Measurements from ENCODE around the gene TICRR. TPM values are rescaled to one million over a fixed set of nuclear protein-coding genes. Genes with fewer than 3 reads are reported as not detected.
A peak's percentile ranks its signal among the peaks of the same experiment; 100 is the strongest.

The TICRR gene
- total RNA-seq, 1 experiment from 2014 or later: 37.4 TPM

- Mint-ChIP-seq H3K4me3 (peak overlapping the region; percentile 63), H3K27me3 (ENCODE audit: low read depth) (peaks cover 20% of the 10 kb centered on the region), H3K36me3 (no peaks in the 10 kb centered on the region), H3K4me1 (peaks cover 14% of the 10 kb centered on the region), H3K27ac (no peak overlapping the region), H3K9me3 (no peaks in the 10 kb centered on the region)
- POLR2A ChIA-PET: no interaction called here
- TF ChIP-seq ZMAT4 (CRISPR knock-in tag; IDR thresholded peaks at IDR 0.05) (no peak), GTF2I (CRISPR knock-in tag; conservative IDR thresholded peaks at IDR 0.05) (no peak), ZNF138 (CRISPR knock-in tag; conservative IDR thresholded peaks at IDR 0.05) (no peak), SOX15 (CRISPR knock-in tag; IDR thresholded peaks at IDR 0.05) (no peak)
- CTCF ChIA-PET: interaction anchor here (1.0 to 5.0 kb wide), 5 partner anchors 7 to 209 kb away, joined by 3 to 33 read pairs (median 5); no protein-coding TSS in a partner anchor
- DNase-seq (ENCODE audit: low spot score) (peak; percentile 56), ATAC-seq (peak; percentile 76)
Measured at GRCh38 chr15:89665449-89666181, 90.3 kb downstream of the TICRR start.

GRCh38 chr15:89666184-89666857 is 91.1 kb downstream of the TICRR start:
- ChIA-PET POLR2A (no interaction called here), CTCF (interaction anchor here (1.0 to 2.0 kb wide), 4 partner anchors 19 to 208 kb away, joined by 3 to 17 read pairs (median 4); no protein-coding TSS in a partner anchor)
- H3K4me1 Mint-ChIP-seq: peaks cover 14% of the 10 kb centered on the region
- TF ChIP-seq TEAD4 (CRISPR knock-in tag; IDR thresholded peaks at IDR 0.05): no peak
- TF ChIP-seq ZNF396 (CRISPR knock-in tag; IDR thresholded peaks at IDR 0.05; ENCODE audit: borderline replicate concordance): no peak
- no peak for TF ChIP-seq SMAD4 (CRISPR knock-in tag; IDR thresholded peaks at IDR 0.05)
- TF ChIP-seq GRHL2 (CRISPR knock-in tag; IDR thresholded peaks at IDR 0.05; ENCODE audit: insufficient replicate concordance, severe bottlenecking): no peak
- no peak for TF ChIP-seq ESRRA (CRISPR knock-in tag; IDR thresholded peaks at IDR 0.05; ENCODE audit: borderline replicate concordance)
- no peak for TF ChIP-seq RORB (CRISPR knock-in tag; IDR thresholded peaks at IDR 0.05)
- no peak for TF ChIP-seq EMX1 (CRISPR knock-in tag; IDR thresholded peaks at IDR 0.05)
- TF ChIP-seq ZNF425 (CRISPR knock-in tag; conservative IDR thresholded peaks at IDR 0.05): no peak
- TF ChIP-seq ZNF512 (CRISPR knock-in tag; IDR thresholded peaks at IDR 0.05; ENCODE audit: borderline replicate concordance): no peak
- TF ChIP-seq FOXP1 (CRISPR knock-in tag; IDR thresholded peaks at IDR 0.05; ENCODE audit: borderline replicate concordance): no peak
- no peak for TF ChIP-seq ZNF219 (CRISPR knock-in tag; IDR thresholded peaks at IDR 0.05; ENCODE audit: borderline replicate concordance)
- TF ChIP-seq MYBL2 (CRISPR knock-in tag; IDR thresholded peaks at IDR 0.05): no peak
- no peak for TF ChIP-seq NR1H2 (CRISPR knock-in tag; IDR thresholded peaks at IDR 0.05)
- TF ChIP-seq STAT6 (CRISPR knock-in tag; conservative IDR thresholded peaks at IDR 0.05; ENCODE audit: low read depth): no peak
- no peak for TF ChIP-seq E2F5 (CRISPR knock-in tag; IDR thresholded peaks at IDR 0.05)
- DNase-seq (ENCODE audit: low spot score) (no peak), ATAC-seq (peak; percentile 15)
- H3K27ac Mint-ChIP-seq: no peak overlapping the region
- H3K36me3 Mint-ChIP-seq: no peaks in the 10 kb centered on the region
- H3K4me3 Mint-ChIP-seq: peak overlapping the region; percentile 52
- peaks cover 17% of the 10 kb centered on the region for H3K27me3 Mint-ChIP-seq (ENCODE audit: low read depth)
- no peaks in the 10 kb centered on the region for H3K9me3 Mint-ChIP-seq

Data from WTC11 (cell line).